ENCODE measurements around the gene HSPB9.
"Not testable (repeated sequence)": the region's sequence is repeated elsewhere in the genome, so short reads cannot be mapped to it uniquely, and the experiment has no call there.

Gene HSPB9

DNA sequence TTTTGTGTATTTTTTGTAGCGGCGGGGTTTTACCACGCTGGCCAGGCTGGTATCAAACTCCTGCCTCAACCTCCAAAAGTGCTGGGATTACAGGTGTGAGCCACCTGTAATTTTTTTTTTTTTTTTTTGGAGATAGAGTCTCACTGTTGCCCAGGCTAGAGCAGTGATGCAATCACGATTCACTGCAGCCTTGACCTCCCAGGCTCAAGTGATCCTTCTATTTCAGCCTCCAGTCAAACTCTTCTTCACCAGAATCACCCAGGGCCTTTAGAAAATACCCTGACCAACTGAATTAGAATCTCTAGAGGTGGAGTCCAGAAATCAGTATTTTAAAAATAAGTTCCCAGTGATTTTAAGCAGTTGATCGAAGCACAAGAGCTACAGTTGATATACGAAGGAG lies 12.5 kb downstream of the HSPB9 start:
- TF ChIP-seq, protein P1, sequence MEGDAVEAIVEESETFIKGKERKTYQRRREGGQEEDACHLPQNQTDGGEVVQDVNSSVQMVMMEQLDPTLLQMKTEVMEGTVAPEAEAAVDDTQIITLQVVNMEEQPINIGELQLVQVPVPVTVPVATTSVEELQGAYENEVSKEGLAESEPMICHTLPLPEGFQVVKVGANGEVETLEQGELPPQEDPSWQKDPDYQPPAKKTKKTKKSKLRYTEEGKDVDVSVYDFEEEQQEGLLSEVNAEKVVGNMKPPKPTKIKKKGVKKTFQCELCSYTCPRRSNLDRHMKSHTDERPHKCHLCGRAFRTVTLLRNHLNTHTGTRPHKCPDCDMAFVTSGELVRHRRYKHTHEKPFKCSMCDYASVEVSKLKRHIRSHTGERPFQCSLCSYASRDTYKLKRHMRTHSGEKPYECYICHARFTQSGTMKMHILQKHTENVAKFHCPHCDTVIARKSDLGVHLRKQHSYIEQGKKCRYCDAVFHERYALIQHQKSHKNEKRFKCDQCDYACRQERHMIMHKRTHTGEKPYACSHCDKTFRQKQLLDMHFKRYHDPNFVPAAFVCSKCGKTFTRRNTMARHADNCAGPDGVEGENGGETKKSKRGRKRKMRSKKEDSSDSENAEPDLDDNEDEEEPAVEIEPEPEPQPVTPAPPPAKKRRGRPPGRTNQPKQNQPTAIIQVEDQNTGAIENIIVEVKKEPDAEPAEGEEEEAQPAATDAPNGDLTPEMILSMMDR (IDR thresholded peaks at IDR 0.05; ENCODE audit: borderline replicate concordance, control extremely low read depth, extremely low read depth, insufficient read depth, missing control alignments): no peak
- in situ Hi-C loops (cut with MboI; ENCODE audit: low sequenced_read_pairs, unreplicated experiment): no loop called here
- DNase-seq (ENCODE audit: low spot score): no peak

DNA sequence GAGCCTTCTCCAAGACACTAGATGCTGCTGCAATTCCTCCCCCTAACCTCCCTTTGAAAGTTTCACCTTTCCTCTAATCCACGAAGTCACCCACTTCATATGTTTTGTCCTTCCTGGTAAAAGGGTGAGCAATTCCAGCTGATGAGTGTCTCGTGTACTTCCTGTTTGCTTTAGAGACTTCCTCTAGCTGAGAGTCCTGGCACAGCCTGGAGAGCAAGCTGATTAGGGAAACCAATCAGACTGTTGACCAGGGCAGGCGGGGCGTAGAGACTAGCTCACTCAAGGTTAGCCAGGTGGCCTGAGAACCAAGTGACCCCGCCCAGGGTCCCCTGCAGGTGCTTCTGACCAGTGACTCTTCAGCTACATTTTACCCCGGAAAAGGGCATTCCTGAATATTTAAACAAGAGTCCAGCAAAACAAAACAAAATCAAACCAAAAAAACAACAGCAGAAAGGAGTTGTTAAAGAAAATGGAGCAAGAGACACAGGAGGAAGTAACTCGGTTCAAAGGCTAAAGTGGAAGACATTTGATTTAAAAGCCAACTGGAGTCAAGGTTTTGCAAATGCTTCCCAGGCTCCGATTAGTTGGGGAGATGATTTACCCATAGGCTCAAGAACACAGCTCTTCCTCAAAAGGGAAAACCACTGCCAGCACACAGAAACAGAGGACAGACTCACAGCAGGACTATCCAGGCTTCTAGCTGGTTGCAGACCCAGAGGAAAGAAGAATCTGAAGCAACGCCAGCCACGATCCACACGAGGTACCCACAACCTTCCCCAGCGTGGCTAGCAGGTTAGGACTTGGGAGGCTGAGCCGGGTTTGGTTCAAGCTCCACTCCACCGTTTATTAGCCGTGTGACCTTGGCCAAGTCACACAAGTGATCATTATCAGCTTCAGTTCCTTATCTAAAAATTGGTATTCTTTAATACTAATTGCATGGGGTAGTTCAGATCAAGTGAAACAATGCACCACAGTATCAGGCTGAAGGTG lies 13.4 kb downstream of the HSPB9 start:
- no peak for DNase-seq (ENCODE audit: low spot score)
- TF ChIP-seq, protein P1 (IDR thresholded peaks at IDR 0.05; ENCODE audit: borderline replicate concordance, control extremely low read depth, extremely low read depth, insufficient read depth, missing control alignments): no peak
- in situ Hi-C loops (cut with MboI; ENCODE audit: low sequenced_read_pairs, unreplicated experiment): no loop called here

DNA sequence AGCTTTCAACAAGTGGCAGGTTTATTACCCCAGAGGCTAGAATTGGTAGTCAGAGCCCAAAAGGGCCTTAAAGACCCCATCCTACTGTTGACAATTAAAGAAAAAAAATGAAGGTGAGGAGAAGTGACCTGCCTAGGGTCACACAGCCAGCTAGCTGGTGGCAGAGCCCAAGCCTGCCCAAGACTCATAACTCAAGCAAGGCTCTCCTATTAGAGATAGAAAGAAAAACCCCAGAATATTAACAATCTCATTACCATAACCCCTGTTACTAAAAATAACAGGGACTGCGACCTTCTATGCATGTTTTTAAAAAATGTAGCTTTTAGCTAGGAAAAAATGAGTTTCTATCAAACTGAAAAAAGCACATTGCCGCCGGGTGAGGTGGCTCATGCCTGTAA lies 14.0 kb downstream of the HSPB9 start:
- no peak for DNase-seq (ENCODE audit: low spot score)
- TF ChIP-seq, protein P1 (IDR thresholded peaks at IDR 0.05; ENCODE audit: borderline replicate concordance, control extremely low read depth, extremely low read depth, insufficient read depth, missing control alignments): no peak
- in situ Hi-C loops (cut with MboI; ENCODE audit: low sequenced_read_pairs, unreplicated experiment): no loop called here

DNA sequence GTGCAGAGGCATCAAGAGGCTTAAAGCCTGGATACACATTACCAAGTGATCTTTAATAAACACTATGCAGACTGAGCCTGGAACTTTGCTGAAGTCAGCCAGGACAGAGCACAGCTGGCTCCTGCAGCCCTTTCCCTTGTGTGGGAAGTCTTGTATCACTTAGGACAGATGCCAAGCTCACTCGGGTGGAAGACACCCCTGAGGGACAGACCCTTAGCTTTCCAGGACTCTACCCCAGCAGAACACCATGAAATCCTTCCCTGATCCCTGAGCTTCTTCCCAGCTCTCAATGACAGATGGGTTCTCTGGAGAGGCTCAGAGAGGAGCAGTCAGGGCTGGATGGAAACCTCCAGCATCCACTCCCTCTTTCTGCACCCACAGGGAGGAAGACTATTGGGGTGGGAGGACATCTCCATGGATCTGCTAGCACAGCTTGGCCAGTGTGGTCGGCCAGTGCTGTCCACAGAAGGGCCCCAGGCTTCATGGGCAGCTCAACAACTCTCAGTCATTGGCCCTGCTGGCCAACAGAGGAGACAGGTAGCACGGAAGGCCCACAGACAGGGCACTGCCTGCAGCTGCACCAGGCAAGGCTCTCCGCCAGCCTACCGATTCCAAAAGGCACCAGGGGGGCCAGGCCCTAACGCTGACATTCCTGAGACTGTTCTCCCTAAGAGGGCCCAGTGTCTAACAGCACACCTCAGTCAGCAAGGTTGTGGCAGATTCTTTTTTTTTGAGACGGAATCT lies 16.3 kb downstream of the HSPB9 start:
- DNase-seq (ENCODE audit: low spot score): no peak
- TF ChIP-seq, protein P1 (IDR thresholded peaks at IDR 0.05; ENCODE audit: borderline replicate concordance, control extremely low read depth, extremely low read depth, insufficient read depth, missing control alignments): no peak
- in situ Hi-C loops (cut with MboI; ENCODE audit: low sequenced_read_pairs, unreplicated experiment): no loop called here

DNA sequence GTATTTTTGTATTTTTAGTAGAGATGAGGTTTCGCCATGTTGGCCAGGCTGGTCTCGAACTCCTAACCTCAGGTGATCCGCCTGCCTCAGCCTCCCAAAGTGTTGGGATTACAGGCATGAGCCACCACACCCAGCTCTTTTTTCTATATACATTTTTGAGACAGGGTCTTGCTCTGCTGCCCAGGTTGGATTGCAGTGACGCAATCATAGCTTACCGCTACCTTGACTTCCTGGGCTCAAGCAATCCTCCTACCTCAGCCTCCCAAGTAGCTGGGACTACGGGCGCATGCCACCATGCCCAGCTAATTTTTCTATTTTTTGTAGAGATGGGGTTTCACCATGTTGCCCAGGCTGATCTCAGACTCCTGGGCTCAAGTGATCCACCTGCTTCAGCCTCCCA lies 18.1 kb downstream of the HSPB9 start:
- DNase-seq (ENCODE audit: low spot score); in situ Hi-C loops (cut with MboI; ENCODE audit: low sequenced_read_pairs, unreplicated experiment): not testable (repeated sequence)

DNA sequence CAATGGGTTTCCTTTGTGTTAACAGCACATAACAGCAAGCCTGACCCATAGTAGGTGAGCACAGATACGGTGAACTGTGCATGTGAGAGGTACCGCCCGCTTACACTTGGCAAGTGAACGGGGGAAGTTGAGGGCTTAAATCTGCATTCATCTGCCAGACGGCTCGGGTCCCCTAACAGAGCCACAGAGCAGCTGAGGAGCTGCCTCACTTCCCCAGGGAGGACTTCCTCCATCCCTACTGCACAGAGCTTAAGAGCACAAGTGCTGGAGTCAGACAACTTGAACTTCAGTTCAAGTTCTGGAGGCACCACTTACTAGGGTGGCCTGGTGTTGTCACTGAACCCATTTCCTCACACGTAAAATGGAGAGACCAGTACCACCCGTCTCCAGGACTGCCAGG lies 18.8 kb downstream of the HSPB9 start:
- TF ChIP-seq, protein P1 (IDR thresholded peaks at IDR 0.05; ENCODE audit: borderline replicate concordance, control extremely low read depth, extremely low read depth, insufficient read depth, missing control alignments): no peak
- DNase-seq (ENCODE audit: low spot score): no peak
- in situ Hi-C loops (cut with MboI; ENCODE audit: low sequenced_read_pairs, unreplicated experiment): no loop called here
